Activated T-cell treated with anti-CD3 and anti-CD28 coated beads, Interleukin-2, amount 50 U/mL, for 72 hours (primary cell): ENCODE measurements around the gene IFT27. TPM values are rescaled to one million over a fixed set of nuclear protein-coding genes. Genes with fewer than 3 reads are reported as not detected.

Experiments
- total RNA-seq, 2 donors: library from RNA; stranded (reverse); gene quantifications; one replicate each; pipeline ENCODE4 v1.2.3, GENCODE V29; 2022

Gene IFT27
- total RNA-seq, 2 donors from 2014 or later: 25.8 to 26.3 TPM

Other genes with a start within 250 kb of the IFT27 start
- 100 to 1,000 TPM; 320 to 339 TPM for gene EIF3D, start 247.0 kb downstream of the IFT27 start, total RNA-seq
- gene CACNG2, start 72.4 kb downstream of the IFT27 start, total RNA-seq: not detected
- gene PVALB, start 40.9 kb upstream of the IFT27 start, total RNA-seq: not detected
- 10 to 100 TPM in 1 of 2 donors, 1 to 10 TPM in 1; 8.5 to 15.8 TPM for gene NCF4, start 84.9 kb upstream of the IFT27 start, total RNA-seq
- 1 to 10 TPM; 1.8 to 3.8 TPM for gene CSF2RB, start 137.5 kb upstream of the IFT27 start, total RNA-seq
- 1 to 10 TPM; 3.5 to 6.7 TPM for gene TST, start 243.3 kb upstream of the IFT27 start, total RNA-seq
- gene MPST, start 243.6 kb upstream of the IFT27 start, total RNA-seq: 10 to 100 TPM; 14.2 to 28.1 TPM